GM12865 (cell line): ENCODE measurements around the gene APOL2.
A peak's percentile ranks its signal among the peaks of the same experiment; 100 is the strongest.
"Not testable (repeated sequence)": the region's sequence is repeated elsewhere in the genome, so short reads cannot be mapped to it uniquely, and the experiment has no call there.

Experiments used
- DNase-seq: peaks from one replicate; pipeline ENCODE4 v3.0.0; 2010; ENCODE audit warnings: low read depth
- H3K4me3 ChIP-seq: 2 replicates; pipeline ENCODE4 v1.5.1; 2011; ENCODE audit warnings: mild to moderate bottlenecking, low read depth, low read length, control low read depth
- TF ChIP-seq, protein P1 (sequence below): IDR thresholded peaks from 2 replicates; pipeline ENCODE4 v1.5.1; 2011; ENCODE audit warnings: low read length, control low read depth, low read depth, inconsistent platforms; ENCODE audit not compliant: insufficient read depth; ENCODE audit errors: missing control alignments

APOL2 gene

GRCh38 chr22:36284171-36284571, 44.8 kb upstream of the APOL2 start:
- H3K4me3 ChIP-seq = no peak overlapping the region
- TF ChIP-seq, protein P1, sequence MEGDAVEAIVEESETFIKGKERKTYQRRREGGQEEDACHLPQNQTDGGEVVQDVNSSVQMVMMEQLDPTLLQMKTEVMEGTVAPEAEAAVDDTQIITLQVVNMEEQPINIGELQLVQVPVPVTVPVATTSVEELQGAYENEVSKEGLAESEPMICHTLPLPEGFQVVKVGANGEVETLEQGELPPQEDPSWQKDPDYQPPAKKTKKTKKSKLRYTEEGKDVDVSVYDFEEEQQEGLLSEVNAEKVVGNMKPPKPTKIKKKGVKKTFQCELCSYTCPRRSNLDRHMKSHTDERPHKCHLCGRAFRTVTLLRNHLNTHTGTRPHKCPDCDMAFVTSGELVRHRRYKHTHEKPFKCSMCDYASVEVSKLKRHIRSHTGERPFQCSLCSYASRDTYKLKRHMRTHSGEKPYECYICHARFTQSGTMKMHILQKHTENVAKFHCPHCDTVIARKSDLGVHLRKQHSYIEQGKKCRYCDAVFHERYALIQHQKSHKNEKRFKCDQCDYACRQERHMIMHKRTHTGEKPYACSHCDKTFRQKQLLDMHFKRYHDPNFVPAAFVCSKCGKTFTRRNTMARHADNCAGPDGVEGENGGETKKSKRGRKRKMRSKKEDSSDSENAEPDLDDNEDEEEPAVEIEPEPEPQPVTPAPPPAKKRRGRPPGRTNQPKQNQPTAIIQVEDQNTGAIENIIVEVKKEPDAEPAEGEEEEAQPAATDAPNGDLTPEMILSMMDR = no peak
- DNase-seq = no peak

- no peak overlapping the region for H3K4me3 ChIP-seq
- TF ChIP-seq, protein P1 = no peak
- DNase-seq = no peak
Observed at GRCh38 chr22:36282328-36282831, 43.1 kb upstream of the APOL2 start.

GRCh38 chr22:36281781-36282327, 42.5 kb upstream of the APOL2 start:
- DNase-seq = no peak
- H3K4me3 ChIP-seq = no peak overlapping the region
- TF ChIP-seq, protein P1 = no peak

DNA sequence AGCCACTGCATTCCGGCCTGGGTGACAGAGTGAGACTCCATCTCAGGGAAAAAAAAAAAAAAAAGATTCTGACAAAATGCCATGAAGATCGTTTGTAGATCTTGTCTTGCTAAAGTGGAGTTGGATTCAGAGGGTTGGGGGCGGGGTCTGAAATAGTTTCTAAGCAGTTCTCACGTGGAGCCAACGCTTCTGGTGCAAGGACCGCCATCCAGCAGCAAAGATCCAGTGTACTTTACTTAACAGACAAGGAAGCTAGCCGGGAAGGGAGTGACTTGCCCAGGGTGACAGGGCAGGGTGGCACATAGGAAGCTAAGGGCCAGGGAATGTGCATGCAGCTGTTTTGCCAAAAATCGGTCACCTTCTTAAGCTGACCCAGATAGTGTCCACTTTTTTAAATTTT, 41.1 kb upstream of the APOL2 start:
- DNase-seq = no peak
- no peak overlapping the region for H3K4me3 ChIP-seq
- TF ChIP-seq, protein P1 = no peak

- no peak overlapping the region for H3K4me3 ChIP-seq
- TF ChIP-seq, protein P1 = no peak
- no peak for DNase-seq
Observed at GRCh38 chr22:36279219-36279666, 39.9 kb upstream of the APOL2 start.

DNA sequence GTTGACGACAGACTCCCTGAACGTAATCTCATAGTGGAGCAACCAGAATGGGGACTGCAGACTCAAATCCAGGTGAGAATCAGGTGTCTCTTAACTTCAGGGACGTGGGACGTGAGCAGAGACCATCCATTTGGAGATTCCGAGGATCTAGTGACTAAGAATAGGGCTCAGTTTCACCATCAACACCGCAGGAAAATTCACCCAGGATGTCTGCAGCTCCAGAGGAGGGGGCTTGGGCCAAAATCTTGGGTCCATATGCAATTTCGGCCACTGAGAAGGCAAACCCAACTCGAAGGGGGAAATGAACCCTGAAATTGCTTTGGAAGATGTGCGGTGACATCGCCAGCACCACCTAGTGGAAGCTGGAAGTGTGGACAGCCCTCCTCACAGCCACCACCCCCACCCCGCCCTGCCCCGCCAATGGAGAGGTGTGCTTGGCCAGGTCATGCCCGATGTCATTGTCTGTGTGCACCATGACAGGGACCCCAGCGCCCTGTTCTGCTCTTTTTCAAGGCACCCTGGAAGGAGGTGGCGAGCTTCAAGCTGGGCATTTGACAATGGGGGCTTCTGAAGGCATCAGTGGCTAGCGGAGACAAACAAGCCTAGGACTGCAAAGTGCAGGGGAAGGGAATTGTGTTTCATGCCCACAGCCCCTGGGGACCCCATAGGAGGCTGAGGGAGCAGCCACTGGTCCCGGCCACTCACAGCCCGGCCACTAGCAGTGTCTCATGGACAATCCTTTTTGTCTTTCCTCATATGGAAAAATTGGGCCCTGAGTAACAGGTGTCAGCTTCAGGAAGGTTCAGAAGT, 38.4 kb upstream of the APOL2 start:
- peak; percentile 84 for DNase-seq
- no peak overlapping the region for H3K4me3 ChIP-seq
- TF ChIP-seq, protein P1 = peak; percentile 92

DNA sequence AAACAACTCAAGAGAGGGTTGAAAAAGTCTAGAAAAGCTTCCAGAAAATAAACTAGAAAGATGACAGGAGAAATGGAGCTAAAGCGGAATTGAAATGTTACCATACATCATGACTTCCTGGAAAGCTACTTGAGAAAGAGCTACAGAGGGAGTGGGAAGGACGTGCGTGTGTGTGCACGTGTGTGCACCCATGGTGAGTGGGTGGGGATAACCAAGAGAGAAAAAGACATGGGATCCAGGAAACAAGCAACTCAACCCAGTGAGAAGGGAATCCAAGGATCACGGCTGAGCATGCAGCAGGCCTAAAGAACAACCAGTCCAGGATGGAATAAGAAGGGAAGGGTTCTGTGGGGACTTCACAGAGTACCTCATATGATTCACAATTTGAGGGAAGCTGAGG, 35.2 kb upstream of the APOL2 start:
- no peak overlapping the region for H3K4me3 ChIP-seq
- no peak for DNase-seq
- TF ChIP-seq, protein P1 = no peak

GRCh38 chr22:36271951-36272350, 32.6 kb upstream of the APOL2 start:
- not testable (repeated sequence) for DNase-seq, H3K4me3 ChIP-seq

DNA sequence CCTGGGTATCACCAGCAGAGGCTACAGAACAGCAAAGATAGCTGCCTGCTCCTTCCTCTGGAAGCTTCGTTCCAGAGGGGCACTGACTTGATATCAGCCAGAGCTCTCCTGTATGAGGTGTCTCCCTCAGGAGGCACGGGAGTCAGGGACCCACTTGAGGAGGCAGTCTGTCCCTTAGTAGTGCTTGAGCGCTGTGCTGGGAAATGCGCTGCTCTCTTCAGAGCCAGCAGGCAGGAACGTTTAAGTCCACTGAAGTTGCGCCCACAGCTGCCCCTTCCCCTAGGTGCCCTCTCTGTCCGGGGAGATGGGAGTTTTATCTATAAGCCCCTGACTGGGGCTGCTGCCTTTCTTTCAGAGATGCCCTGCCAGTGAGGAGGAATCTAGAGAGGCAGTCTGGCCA, 31.9 kb upstream of the APOL2 start:
- not testable (repeated sequence) for DNase-seq, H3K4me3 ChIP-seq
